Kidney (tissue), 14 donors: Measurements from ENCODE around the gene NOS2. TPM values are rescaled to one million over a fixed set of nuclear protein-coding genes. Genes with fewer than 3 reads are reported as not detected.
"Not testable (repeated sequence)": the region's sequence is repeated elsewhere in the genome, so short reads cannot be mapped to it uniquely, and the experiment has no call there.

Source experiments
- DNase-seq, 5 donors: peaks; one replicate each; pipeline ENCODE4 v3.0.0-alpha.2; 2013 to 2020
- FAIRE-seq: peaks from 2 replicates; lab custom pipeline; 2012; peaks lifted over from hg19 to GRCh38; lab: Jason Lieb, UNC
- H3K27ac ChIP-seq, 2 donors: one replicate each; pipeline ENCODE4 v1.7.0; 2013; ENCODE audit warnings: low read depth in 2 of 2, low read length in 2 of 2, inconsistent platforms in 1 of 2
- H3K27me3 ChIP-seq: one replicate; pipeline ENCODE4 v1.7.1; 2013; ENCODE audit warnings: low read length, inconsistent platforms; ENCODE audit not compliant: control insufficient read depth, insufficient read depth
- H3K36me3 ChIP-seq, 3 donors: one replicate each; pipeline versions ENCODE4 v1.7.0 to v1.7.1; 2013; ENCODE audit warnings: low read length in 3 of 3, control low read depth in 1 of 3, inconsistent platforms in 1 of 3; ENCODE audit not compliant: insufficient read depth in 3 of 3, control insufficient read depth in 2 of 3
- H3K4me1 ChIP-seq, 3 donors: one replicate each; pipeline versions ENCODE4 v1.7.0 to v1.7.1; 2013; ENCODE audit warnings: low read length in 3 of 3, inconsistent platforms in 1 of 3, low read depth in 1 of 3; ENCODE audit not compliant: control insufficient read depth in 2 of 3, insufficient read depth in 2 of 3
- H3K4me3 ChIP-seq, 3 donors: one replicate each; pipeline versions ENCODE4 v1.7.0 to v1.8.1; 2013; ENCODE audit warnings: low read length in 3 of 3, control low read depth in 1 of 3, inconsistent platforms in 1 of 3
- H3K9ac ChIP-seq, 3 donors: one replicate each; pipeline versions ENCODE4 v1.7.0 to v1.7.1; 2013; ENCODE audit warnings: low read length in 3 of 3, control low read depth in 1 of 3, inconsistent platforms in 1 of 3
- H3K9me3 ChIP-seq, 3 donors: one replicate each; pipeline versions ENCODE4 v1.7.0 to v1.7.1; 2013; ENCODE audit warnings: low read length in 3 of 3, control low read depth in 1 of 3, inconsistent platforms in 1 of 3; ENCODE audit not compliant: control insufficient read depth in 2 of 3, insufficient read depth in 1 of 3
- intact Hi-C: fragments of 100-400 bp; cut with DNase I; formaldehyde crosslinking; loops from one replicate; pipeline ENCODE4 v1.11.1; 2022
- polyA plus RNA-seq: library from polyadenylated mRNA; stranded (reverse); fragments of 350-450 nt; fragmentation: Illumina TruSeq; extraction: RNeasy Lipid Tissue Mini Kit (QIAGEN cat#74804); gene quantifications from one replicate; pipeline ENCODE4 v1.2.3, GENCODE V29; 2014; ENCODE audit warnings: low read depth, low replicate concordance; ENCODE audit not compliant: insufficient read depth
- total RNA-seq: library from RNA; stranded (reverse); fragmentation: NEBNext Ultra II Directional; extraction: Animal tissue kit (Norgen Biotek cat#: 25700); gene quantifications from one replicate; pipeline ENCODE4 v1.2.1, GENCODE V29; 2021
- TF ChIP-seq, protein P1 (sequence below): IDR thresholded peaks from 3 replicates; pipeline ENCODE4 v1.5.1; 2012; ENCODE audit warnings: mild to moderate bottlenecking, moderate library complexity, borderline replicate concordance; ENCODE audit not compliant: insufficient read depth; ENCODE audit errors: extremely low read depth
- donor health status: control.
- donor health status: control.
- donor health status: control.
- donor health status: control.
- donor health status: control.
- donor health status: DM: yes; HTN: yes; CAD: no.
- donor health status: Normal renal cell carcinoma (clear cell type).

Gene NOS2
- total and polyA plus RNA-seq, 2 donors from 2014 or later: 0.37 to 0.57 TPM

DNA sequence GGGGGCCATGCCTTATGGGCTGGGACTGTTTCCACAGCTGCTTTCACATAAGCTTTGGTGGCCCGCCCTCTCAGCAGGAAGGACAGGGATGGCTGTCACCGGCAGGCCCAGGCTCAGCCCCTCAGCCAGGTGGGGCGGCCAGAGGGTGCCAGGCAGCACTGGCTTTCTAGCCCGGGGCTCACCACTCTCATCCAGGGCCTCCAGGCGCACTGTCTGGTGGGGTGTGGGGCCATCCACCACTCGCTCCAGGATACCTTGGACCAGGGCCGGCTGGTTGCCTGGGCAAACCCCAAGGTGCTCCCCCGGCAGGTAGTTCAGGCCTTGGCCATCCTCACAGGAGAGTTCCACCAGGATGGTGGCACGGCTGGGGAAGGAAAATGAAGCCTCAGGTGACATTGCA lies 35.0 kb downstream of the NOS2 start:
- TF ChIP-seq, protein P1, sequence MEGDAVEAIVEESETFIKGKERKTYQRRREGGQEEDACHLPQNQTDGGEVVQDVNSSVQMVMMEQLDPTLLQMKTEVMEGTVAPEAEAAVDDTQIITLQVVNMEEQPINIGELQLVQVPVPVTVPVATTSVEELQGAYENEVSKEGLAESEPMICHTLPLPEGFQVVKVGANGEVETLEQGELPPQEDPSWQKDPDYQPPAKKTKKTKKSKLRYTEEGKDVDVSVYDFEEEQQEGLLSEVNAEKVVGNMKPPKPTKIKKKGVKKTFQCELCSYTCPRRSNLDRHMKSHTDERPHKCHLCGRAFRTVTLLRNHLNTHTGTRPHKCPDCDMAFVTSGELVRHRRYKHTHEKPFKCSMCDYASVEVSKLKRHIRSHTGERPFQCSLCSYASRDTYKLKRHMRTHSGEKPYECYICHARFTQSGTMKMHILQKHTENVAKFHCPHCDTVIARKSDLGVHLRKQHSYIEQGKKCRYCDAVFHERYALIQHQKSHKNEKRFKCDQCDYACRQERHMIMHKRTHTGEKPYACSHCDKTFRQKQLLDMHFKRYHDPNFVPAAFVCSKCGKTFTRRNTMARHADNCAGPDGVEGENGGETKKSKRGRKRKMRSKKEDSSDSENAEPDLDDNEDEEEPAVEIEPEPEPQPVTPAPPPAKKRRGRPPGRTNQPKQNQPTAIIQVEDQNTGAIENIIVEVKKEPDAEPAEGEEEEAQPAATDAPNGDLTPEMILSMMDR: no peak
- no peaks in the 10 kb centered on the region for H3K27me3 ChIP-seq
- no peaks in the 10 kb centered on the region for H3K36me3 ChIP-seq
- H3K27ac ChIP-seq: no peak overlapping the region
- H3K4me3 ChIP-seq: no peak overlapping the region
- intact Hi-C loops: no loop called here
- DNase-seq (no peak), FAIRE-seq (no peak)
- no peaks in the 10 kb centered on the region for H3K9me3 ChIP-seq
- no peaks in the 10 kb centered on the region for H3K4me1 ChIP-seq
- H3K9ac ChIP-seq: no peak overlapping the region

- TF ChIP-seq, protein P1: no peak
- FAIRE-seq: no peak
- intact Hi-C loops: no loop called here
Observed at GRCh38 chr17:27764589-27764988, 35.7 kb downstream of the NOS2 start.

DNA sequence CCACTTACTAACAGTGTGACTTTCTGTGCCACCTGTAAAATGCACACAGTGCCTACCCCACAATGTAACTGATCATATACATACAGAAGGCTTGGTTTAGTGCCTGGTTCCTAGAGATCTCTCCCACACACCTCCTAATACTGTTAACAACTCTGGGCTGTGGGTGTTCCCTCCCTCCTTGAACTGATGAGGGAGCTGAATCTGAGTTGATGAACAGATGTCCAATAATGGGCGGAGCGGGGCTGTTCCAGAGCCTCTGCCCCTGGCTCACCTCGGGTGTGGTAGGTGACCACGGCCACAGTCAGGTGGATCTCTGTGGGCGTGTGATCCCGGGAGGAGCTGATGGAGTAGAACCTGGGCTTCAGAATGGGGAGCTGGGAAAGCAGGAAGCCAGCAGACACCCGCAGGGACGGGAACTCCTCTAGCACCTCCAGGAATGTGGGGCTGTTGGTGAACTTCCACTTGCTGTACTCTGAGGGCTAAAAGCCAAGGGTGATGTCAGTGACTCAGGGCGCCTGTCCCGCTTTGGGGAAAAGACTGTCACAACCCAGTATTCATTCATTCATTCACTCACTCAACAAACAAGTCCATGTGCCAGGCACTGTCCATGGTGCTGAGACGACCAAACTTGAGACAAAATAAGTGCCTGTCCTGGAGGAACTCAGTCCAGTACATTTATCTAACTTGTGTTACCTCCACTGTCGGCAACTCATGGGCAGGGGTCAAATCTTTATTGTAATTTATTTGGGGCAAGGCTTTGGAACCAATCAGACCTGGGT lies 37.6 kb downstream of the NOS2 start:
- Histone ChIP-seq H3K9ac (no peak overlapping the region), H3K27ac (no peak overlapping the region), H3K36me3 (no peaks in the 10 kb centered on the region), H3K4me1 (no peaks in the 10 kb centered on the region), H3K27me3 (no peaks in the 10 kb centered on the region), H3K9me3 (no peaks in the 10 kb centered on the region), H3K4me3 (no peak overlapping the region)
- TF ChIP-seq, protein P1: no peak
- no peak for FAIRE-seq
- peak in 4 of 5 donors; percentile 25 to 73 (median 58) for DNase-seq
- intact Hi-C loops: no loop called here

More at GRCh38 chr17:27764589-27764988, 35.7 kb downstream of the NOS2 start:
- H3K9me3 ChIP-seq: no peaks in the 10 kb centered on the region
- no peak overlapping the region for H3K27ac ChIP-seq
- H3K9ac ChIP-seq: no peak overlapping the region
- H3K4me3 ChIP-seq: no peak overlapping the region
- no peaks in the 10 kb centered on the region for H3K36me3 ChIP-seq
- no peaks in the 10 kb centered on the region for H3K27me3 ChIP-seq
- no peak for DNase-seq
- no peaks in the 10 kb centered on the region for H3K4me1 ChIP-seq

- H3K36me3 ChIP-seq, H3K4me3 ChIP-seq, H3K4me1 ChIP-seq, H3K9me3 ChIP-seq, H3K9ac ChIP-seq, H3K27ac ChIP-seq, FAIRE-seq, H3K27me3 ChIP-seq, intact Hi-C loops: not testable (repeated sequence)
- DNase-seq: peak in 1 of 5 donors; percentile 57
Observed at GRCh38 chr17:27760931-27761330, 39.4 kb downstream of the NOS2 start.
